KBM-7 (cell line): ENCODE measurements around the gene THUMPD1.
"Not testable (repeated sequence)": the region's sequence is repeated elsewhere in the genome, so short reads cannot be mapped to it uniquely, and the experiment has no call there.

Experiments used
- DNase-seq: peaks from one replicate; pipeline ENCODE4 v3.0.0-alpha.2; 2015
- in situ Hi-C: fragments of 300-500 bp; cut with MboI; formaldehyde crosslinking; loops from 2 replicates; pipeline ENCODE4 v1.14.3; 2020; ENCODE audit warnings: low sequenced_read_pairs, low pct_unique_long_range_greater_than_20kb, mixed read lengths

THUMPD1 gene, protein sequence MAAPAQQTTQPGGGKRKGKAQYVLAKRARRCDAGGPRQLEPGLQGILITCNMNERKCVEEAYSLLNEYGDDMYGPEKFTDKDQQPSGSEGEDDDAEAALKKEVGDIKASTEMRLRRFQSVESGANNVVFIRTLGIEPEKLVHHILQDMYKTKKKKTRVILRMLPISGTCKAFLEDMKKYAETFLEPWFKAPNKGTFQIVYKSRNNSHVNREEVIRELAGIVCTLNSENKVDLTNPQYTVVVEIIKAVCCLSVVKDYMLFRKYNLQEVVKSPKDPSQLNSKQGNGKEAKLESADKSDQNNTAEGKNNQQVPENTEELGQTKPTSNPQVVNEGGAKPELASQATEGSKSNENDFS

DNA sequence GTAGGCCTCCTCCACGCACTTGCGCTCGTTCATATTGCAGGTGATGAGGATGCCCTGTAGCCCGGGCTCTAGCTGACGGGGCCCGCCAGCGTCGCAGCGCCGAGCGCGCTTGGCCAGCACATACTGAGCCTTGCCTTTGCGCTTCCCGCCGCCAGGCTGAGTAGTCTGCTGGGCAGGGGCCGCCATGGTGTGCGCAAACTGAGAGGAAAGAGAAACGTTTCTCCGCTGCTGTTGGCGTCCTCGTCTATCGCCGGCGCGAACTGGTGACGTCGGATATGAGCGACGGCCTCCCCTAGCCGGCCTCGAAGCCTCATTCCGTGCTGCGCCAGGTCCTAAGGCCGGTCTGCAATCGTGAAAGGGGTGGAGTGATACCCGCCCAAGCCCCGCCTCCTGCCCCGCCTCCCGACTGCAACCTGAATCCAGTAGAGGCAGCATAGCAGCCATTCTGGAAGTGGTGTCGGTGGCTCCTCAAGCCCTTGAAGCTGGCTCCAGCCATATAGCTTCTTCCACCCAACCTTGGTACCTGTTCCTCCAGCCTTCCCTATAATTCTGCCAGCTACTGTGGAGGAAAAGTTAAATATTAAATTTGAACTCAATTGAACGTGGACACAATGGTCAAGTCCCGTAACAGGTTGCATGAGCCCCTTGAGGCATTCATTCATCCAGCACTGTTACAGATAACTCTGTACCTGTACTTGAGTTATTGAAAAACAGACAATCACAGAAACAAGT is at the start of gene THUMPD1:
THUMPD1 (minus strand) TSS at position 265 of the 732 bp plus-strand sequence; CDS start at position 186, 79 bp downstream.
- peak; percentile 96 for DNase-seq
- in situ Hi-C loops, result no loop called here

DNA sequence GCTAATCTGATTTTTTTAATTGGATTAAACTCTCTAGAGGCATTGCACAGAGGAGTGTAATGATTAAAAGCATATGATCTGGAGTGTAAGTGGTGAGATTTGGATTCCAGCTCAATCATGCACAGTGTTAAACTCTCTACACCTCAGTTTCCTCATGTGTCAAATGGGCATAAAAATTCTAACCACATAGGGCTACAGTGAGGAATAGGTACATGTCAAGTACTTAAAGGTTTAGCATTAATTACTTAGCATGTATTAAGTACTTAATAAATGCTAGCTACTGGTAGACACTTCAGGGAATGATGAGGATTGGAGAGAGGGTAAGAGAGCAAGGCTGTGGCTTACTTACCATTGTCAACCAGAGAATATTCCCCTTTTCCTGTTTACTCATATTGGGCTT is 47.5 kb upstream of the THUMPD1 start:
- no peak for DNase-seq
- in situ Hi-C loops, result no loop called here

DNA sequence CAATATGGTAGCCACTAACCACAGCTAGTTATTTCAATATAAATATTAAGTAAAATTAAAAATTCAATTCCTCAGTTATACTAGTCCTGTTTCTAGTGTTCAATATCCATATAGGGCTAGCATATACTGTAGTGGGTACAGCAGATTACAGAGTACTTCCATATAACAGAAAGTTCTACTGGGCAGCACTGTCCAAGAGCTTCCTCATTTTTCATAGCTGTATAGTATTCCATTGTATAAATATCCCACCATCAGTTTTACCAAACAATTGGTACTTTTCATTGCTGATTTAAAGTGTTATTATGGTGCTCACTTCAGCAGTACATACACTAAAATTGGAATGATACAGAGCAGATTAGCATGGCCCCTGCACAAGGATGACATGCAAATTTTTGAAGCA is 42.6 kb upstream of the THUMPD1 start:
- in situ Hi-C loops, result no loop called here
- DNase-seq, result no peak

DNA sequence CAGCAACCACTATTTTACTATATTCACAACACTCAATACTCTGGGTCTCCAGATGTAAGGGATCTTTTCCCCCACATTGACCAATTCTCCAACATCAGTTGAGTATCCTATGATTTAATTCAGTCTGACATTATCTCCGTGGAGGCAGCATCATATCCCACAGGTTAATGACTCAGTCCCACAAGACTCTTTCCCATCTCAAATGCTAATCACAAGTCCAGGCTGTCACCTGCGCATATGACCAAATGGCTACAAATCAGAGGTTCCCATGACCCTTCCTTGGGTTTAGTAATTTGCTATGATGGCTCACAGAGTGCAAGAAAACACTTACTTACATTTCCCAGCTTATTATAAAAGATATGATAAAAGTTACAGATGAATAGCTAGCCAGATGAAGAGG is 40.9 kb upstream of the THUMPD1 start:
- no peak for DNase-seq
- in situ Hi-C loops, result no loop called here

DNA sequence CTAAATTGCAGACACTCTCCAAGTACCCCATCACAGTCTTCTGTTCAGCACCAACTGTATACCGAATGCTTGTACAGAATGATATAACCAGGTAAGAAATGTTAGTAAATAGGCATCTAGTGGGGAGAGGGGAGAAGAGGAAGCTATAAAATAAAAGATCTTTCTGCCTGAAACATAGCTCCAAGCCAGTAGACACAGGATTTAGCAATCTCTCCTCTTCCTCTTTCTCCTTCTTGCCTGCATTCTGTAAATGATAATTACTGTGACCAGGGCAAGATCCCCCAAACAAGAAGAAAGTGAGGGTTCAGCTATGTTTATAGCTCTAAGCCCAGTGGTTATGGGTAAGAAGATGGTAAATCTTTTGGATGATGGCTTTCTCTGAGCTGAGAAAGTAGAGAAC is 40.1 kb upstream of the THUMPD1 start:
- DNase-seq, result peak; percentile 55
- in situ Hi-C loops, result no loop called here

DNA sequence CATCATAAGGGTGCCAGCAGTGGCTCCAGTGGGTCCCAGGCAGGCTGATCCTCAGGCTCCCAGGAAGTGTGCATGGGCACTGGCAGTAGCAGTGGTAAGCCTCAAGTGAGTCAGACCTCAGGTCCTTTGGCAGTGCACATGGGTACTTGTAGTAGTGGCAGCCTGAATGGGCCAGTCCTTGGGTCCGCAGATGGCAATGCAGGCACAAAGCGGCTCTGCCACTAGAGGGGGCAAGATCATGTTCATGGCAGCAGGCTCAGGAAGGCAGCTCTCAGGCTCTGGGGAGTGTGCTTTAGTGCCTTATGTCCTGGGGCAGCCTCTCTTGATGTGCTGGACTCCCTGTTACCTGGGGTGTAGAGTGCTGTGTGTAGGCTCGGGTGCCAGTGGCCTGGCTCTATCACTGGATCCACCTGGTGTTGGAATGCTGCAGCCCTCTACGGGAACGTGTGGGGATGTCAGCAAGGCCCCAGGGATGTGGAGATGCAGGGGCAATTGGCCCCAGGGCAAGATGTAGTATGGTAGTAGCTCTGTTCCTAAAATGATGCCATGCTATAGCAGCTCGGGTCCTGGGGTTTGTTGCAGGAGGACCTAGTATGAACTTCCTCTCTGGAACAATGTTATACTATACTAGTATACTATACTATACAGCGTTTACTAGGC is 33.2 kb upstream of the THUMPD1 start:
- in situ Hi-C loops, result no loop called here
- peak; percentile 84 for DNase-seq

DNA sequence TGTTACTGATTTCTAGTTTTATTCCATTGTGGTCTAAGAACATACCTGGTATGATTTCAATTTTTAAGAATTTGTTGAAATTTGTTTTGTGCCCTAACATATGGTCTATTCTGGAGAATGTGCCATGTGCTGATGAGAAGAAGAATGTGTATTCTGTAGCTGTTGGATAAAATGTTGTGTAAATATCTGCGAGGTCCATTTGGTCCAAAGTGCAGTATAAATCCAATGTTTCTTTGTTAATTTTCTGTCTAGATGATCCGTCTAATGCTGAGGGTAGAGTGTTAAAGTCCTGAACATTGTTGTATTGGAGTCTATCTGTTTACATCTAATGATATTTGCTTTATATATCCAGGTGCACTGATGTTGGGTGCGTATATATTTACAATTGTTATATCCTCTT is 32.1 kb upstream of the THUMPD1 start:
- in situ Hi-C loops, result no loop called here
- DNase-seq, result no peak

DNA sequence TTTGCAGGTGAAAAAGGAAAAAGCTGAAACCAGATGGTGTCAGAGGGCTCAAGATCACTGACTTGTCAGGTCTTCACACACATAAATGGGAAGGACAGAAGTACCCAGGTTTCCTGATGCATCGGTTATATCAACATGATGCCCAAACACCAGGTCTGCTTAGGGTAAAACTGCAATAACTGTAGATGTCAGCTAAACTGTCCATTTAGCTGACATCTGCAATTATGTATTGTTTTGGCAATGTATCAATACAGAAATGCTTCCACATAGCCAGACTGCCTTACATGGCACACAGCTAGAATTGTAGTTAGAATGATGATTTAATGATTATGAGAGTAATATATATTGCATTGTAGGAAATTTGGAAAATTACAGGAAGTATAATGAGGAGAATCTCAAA is 27.2 kb upstream of the THUMPD1 start:
- DNase-seq, result no peak
- in situ Hi-C loops, result no loop called here

DNA sequence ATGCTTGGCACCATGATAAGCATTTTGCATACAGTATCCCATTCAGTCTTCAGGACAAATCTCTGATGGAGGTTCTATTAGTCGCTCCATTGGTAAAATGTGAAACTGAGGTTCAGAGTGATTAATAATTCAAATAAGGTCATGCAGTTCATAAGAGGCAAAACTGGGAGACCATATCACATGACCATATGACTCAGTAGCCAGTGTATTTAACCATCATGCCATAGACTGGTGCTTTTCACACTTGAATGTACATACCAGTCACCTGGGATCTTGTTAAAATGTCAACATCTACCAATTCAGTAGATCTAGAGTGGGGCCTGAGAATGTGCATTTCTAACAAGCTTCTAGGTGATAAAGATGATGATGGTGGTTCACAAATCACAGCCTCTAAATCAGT is 26.5 kb upstream of the THUMPD1 start:
- in situ Hi-C loops, result no loop called here

DNA sequence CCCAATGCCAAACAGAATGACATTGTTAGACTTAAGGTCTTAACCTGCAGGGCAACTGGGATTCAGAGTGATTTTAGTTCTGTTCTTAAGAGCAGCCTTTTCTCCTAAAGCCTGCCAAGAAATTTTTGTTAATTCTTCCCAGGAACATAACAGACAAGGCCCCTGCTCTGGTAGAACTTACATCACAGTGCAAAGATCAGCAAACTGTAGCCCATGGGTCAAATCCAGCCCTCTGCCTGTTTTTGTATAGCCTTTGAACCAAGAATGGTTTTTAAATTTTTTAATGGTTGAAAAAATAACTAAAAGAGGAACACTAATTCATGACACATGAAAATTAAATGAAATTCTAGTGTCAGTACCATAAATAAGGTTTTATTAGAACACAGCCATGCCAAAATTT is 26.0 kb upstream of the THUMPD1 start:
- in situ Hi-C loops, result no loop called here

More for the DNA sequence above, 26.5 kb upstream of the THUMPD1 start:
- DNase-seq, result no peak

DNA sequence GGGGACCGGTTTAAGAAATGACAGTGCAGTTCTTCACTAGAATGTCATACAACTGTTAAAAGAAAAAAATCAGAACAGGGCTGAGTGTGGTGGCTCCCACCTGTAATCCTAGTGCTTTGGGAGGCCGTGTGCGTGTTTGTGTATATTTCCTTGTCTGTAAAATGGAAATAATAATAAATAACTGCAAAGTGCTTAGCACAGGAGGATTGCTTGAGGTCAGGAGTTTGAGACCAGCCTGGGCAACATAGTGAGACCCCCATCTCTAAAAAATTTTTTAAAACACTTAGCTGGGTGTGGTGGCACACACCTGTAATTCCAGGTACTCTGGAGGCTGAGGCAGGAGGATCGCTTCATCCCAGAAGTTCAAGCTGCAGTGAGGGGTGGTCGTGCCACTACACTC is 24.7 kb upstream of the THUMPD1 start:
- in situ Hi-C loops, result no loop called here
- DNase-seq, result no peak

More for the DNA sequence above, 26.0 kb upstream of the THUMPD1 start:
- DNase-seq, result no peak

DNA sequence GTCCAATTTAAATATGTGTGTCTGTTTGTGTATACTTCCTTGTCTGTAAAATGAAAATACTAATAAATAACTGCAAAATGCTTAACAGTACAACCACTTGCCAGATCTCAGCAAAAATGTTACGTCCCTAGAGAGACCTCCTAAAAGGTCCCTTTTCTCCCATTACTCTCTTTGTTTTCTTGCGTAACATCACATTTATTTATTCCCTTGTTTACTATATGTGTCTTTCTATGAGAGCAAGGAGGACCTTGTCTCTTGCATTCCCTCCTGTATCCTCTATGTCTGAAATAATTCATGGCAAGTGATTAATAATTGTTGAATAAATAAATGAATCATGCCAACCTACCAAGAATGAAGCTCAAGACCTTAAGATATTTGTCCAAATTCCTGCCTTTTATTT is 24.1 kb upstream of the THUMPD1 start:
- DNase-seq, result no peak
- in situ Hi-C loops, result no loop called here

DNA sequence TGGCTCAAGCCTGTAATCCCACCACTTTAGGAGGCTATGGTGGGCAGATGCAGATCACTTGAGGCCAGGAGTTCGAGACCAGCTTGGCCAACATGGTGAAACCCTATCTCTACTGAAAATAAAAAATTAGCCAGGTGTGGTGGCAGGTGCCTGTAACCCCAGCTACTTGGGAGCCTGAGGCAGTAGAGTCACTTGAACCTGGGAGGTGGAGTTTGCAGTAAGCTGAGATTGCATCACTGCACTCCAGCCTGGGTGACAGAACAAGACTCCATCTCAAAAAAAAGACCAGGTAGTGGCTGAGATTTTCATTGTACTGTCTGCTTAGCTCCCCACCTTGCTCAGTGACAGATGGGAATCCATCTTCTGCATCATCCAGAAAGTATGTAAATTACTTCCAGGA is 22.8 kb upstream of the THUMPD1 start:
- DNase-seq, in situ Hi-C loops: not testable (repeated sequence)

DNA sequence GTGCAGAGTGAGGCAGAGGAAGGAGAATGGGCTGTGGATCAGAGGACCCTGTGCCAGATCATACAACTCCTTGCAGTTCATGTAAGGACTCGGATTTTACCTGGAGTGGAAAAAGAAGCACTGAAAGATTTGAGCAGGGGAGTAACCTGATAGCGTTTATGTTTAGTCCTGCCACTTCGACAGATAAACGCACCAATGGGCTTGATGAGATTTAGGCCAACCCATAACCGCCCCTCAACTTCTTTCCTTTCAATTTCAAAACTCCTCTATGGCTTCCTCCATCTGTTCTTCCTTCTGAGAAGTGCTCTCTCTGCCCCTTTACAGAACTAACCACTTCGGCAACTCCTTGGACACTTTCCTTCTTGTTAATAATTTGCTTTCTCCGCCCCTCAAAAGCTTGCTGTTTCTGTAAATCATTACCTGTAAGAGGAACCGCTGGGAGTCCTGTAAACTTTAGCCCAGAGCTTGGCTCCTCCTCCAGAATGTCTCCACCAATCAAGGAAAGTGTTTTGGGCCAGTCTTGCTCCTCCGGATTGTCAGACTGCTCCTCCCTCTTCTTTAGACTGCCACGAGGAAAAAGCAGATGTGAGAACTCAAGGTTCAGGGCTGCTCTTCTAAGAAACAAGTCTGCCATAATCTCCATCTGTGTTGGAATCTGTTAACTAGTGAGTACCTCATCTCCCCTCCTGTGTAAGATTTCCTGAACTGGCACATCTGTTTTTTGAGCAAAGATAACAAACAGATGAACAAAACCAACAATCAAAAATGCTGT is 22.0 kb upstream of the THUMPD1 start, which contains the start of gene ACSM3:
ACSM3 (plus strand) TSS at position 554 of the 772 bp plus-strand sequence. CDS start 6,021 bp downstream, outside the sequence.
- DNase-seq, result peak; percentile 93
- in situ Hi-C loops, result no loop called here

DNA sequence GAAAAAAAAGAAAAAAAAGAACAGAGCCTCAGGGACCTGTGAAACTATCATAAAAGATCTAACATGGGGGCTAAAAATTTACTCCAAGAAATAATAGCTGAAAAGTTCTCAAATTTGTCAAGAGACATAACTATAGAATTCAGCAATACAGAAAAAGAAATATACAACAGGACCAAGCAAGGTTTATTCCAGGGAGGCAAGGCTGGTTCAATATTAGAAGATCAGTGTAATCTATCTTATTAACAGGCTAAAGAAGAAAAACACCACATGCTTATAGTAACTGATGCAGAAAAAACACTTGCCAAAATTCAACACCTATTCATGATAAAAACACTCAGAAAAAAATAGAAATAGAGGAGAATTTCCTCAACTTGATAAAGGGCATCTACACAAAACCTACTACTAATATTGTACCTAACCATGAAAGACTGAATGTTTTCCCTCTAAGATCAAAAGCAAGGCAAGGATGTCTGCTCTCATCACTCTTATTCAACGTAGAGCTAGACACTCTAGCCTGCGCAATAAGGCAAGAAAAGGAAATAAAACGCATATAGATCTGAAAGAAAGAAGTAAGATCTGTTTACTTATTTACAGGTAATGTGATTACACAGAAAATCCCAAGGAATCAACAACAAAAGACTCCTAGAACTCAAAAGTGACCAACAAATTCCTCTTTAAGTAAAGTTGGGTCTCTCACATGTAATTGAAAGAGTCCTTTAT is 20.9 kb upstream of the THUMPD1 start:
- in situ Hi-C loops, result no loop called here
- no peak for DNase-seq

DNA sequence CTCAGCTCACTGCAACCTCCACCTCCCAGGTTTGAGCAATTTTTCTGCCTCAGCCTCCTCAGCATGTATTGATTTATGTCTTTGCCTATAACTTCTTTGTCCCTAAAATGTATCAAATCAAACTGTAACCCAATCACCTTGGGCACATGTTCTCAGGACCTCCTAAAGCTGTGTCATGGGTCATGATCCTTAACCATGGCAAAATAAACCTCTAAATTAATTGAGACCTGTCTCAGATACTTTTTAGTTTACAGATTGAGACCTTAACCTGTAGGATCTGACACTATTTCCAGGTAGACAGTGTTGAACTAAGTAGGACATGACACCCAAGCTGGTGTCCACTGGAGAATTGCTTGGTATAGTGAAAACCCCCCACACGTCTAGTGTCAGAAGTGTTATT is 19.6 kb upstream of the THUMPD1 start:
- in situ Hi-C loops, result no loop called here
- no peak for DNase-seq

DNA sequence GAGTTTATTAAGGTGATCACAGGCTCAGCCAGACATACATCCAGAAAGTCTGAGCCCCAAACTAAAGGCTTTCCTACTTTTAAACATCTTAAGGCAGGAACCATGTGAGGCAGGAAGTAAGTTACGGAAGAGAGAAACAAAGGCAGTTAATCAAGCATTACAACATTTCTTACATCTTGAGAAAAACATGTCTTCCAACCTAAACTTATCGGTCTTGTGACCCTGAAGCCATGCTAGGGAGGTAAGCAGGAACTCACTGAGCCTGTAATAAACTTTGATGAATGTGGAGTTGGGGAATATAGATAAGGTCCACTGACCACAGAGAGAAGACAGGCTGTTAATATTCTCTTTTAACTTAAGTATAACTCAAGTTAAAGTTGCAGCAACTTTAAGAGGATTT is 18.7 kb upstream of the THUMPD1 start:
- DNase-seq, result peak; percentile 18
- in situ Hi-C loops, result no loop called here

DNA sequence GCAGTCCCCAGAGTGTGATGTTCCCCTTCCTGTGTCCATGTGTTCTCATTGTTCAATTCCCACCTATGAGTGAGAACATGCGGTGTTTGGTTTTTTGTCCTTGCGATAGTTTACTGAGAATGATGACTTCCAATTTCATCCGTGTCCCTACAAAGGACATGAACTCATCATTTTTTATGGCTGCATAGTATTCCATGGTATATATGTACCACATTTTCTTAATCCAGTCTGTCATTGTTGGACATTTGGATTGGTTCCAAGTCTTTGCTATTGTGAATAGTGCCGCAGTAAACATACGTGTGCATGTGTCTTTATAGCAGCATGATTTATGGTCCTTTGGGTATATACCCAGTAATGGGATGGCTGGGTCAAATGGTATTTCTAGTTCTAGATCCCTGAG is 14.2 kb upstream of the THUMPD1 start:
- DNase-seq, in situ Hi-C loops: not testable (repeated sequence)

DNA sequence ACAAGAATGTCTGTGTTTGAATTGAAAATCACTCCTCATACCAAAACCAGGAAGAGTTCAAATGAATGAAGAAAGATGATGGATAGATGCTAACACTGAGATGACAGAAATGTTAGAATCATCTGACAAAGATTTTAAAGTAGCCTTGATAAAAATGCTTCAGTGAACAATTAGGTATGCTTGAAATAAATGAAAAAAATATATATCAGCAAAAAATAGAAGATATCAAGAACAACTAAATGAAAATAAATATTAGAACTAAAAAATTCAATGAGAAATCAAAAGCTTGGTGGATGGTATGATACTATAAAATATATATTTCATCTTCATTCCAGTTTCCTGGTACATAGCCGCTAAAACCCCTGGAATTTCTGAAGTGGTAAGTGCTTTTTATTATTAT is 13.6 kb upstream of the THUMPD1 start:
- in situ Hi-C loops, result no loop called here
- DNase-seq, result no peak
